IMR-90 (cell line): ENCODE results near the gene CEP135. TPM values are rescaled to one million over a fixed set of nuclear protein-coding genes. Genes with fewer than 3 reads are reported as not detected.

Experiments
- ATAC-seq: fragments of 200-7000 bp; cut with Tn5 transposase; 2 replicates; pipeline ENCODE4 v1.9.1; 2020; ENCODE audit warnings: low read depth, mild to moderate bottlenecking, moderate library complexity
- BruUV-seq: library from RNA; stranded (reverse); fragments of 400-500 nt; replicated peaks from 2 replicates; lab custom pipeline; 2021; lab: Mats Ljungman, UMichigan
- CTCF ChIA-PET: fragments of 300-600 bp; formaldehyde crosslinking; extraction: SDS; loops from one replicate; lab custom pipeline; 2021; ENCODE audit warnings: antibody characterized with exemption; lab: Yijun Ruan, JAX
- POLR2A ChIA-PET: fragments of 300-600 bp; sonication (Branson Sonifier 250); formaldehyde crosslinking; loops from one replicate; lab custom pipeline; 2022; ENCODE audit warnings: antibody characterized with exemption; ENCODE audit not compliant: unreplicated experiment; lab: Charles Lee
- DNase-seq: peaks from one replicate; pipeline ENCODE4 v3.0.0; 2013
- H2AFZ ChIP-seq: replicated peaks from 2 replicates; pipeline ENCODE3; 2013; ENCODE audit warnings: low read length, mild to moderate bottlenecking; ENCODE audit not compliant: poor library complexity
- H2AK5ac ChIP-seq: 2 replicates; pipeline ENCODE4 v1.6.1; 2013; ENCODE audit warnings: low read depth, low read length, inconsistent platforms
- H2AK9ac ChIP-seq: replicated peaks from 2 replicates; pipeline ENCODE3; 2013; ENCODE audit warnings: mild to moderate bottlenecking, low read depth, low read length, moderate library complexity; ENCODE audit not compliant: poor library complexity
- H2BK120ac ChIP-seq: 2 replicates; pipeline ENCODE4 v1.6.1; 2013; ENCODE audit warnings: low read depth, low read length, inconsistent platforms
- H2BK15ac ChIP-seq: 3 replicates; pipeline ENCODE4 v1.6.1; 2013; ENCODE audit warnings: low read depth, low read length, inconsistent platforms
- H2BK20ac ChIP-seq: 2 replicates; pipeline ENCODE4 v1.6.1; 2013; ENCODE audit warnings: low read depth, mild to moderate bottlenecking, inconsistent platforms, low read length, moderate library complexity
- H2BK5ac ChIP-seq: 2 replicates; pipeline ENCODE4 v1.6.1; 2013; ENCODE audit warnings: mild to moderate bottlenecking, low read depth, low read length, inconsistent platforms; ENCODE audit not compliant: poor library complexity, severe bottlenecking
- H3K14ac ChIP-seq: replicated peaks from 2 replicates; pipeline ENCODE4 v1.6.1; 2013; ENCODE audit warnings: low read depth, low read length, inconsistent platforms
- H3K18ac ChIP-seq: 2 replicates; pipeline ENCODE4 v1.6.1; 2013; ENCODE audit warnings: low read depth, low read length, control low read depth
- H3K23ac ChIP-seq: 2 replicates; pipeline ENCODE4 v1.6.1; 2013; ENCODE audit warnings: low read depth, low read length, inconsistent platforms
- H3K27ac ChIP-seq: 2 replicates; pipeline ENCODE4 v1.5.1; 2013; ENCODE audit warnings: mild to moderate bottlenecking, control low read depth, low read length; ENCODE audit not compliant: insufficient read depth
- H3K27me3 ChIP-seq: 2 replicates; pipeline ENCODE4 v1.6.1; 2013; ENCODE audit warnings: low read length; ENCODE audit not compliant: control insufficient read depth, insufficient read depth
- H3K36me3 ChIP-seq: 2 replicates; pipeline ENCODE4 v1.6.1; 2013; ENCODE audit warnings: low read length, mixed read lengths; ENCODE audit not compliant: control insufficient read depth, insufficient read depth
- H3K4ac ChIP-seq: 2 replicates; pipeline ENCODE4 v1.6.1; 2013; ENCODE audit warnings: low read depth, low read length, inconsistent platforms
- H3K4me1 ChIP-seq: 2 replicates; pipeline ENCODE4 v1.6.1; 2013; ENCODE audit warnings: low read length, mixed read lengths; ENCODE audit not compliant: control insufficient read depth, insufficient read depth
- H3K4me2 ChIP-seq: 2 replicates; pipeline ENCODE4 v1.6.1; 2013; ENCODE audit warnings: low read depth, mild to moderate bottlenecking, control low read depth, low read length, moderate library complexity
- H3K4me3 ChIP-seq: 2 replicates; pipeline ENCODE4 v1.5.1; 2013; ENCODE audit warnings: low read depth, mild to moderate bottlenecking, control low read depth, low read length, moderate library complexity; ENCODE audit not compliant: insufficient read depth
- H3K56ac ChIP-seq: 2 replicates; pipeline ENCODE4 v1.6.1; 2013; ENCODE audit warnings: low read length, inconsistent platforms; ENCODE audit not compliant: insufficient read depth; ENCODE audit errors: extremely low read depth
- H3K79me1 ChIP-seq, 2 experiments: 2 replicates each; pipeline ENCODE4 v1.6.1; 2013; ENCODE audit warnings: low read length in 2 of 2, inconsistent platforms in 1 of 2, low read depth in 1 of 2
- H3K9ac ChIP-seq: 2 replicates; pipeline ENCODE4 v1.6.1; 2013; ENCODE audit warnings: low read depth, low read length, control low read depth
- H3K9me1 ChIP-seq: 2 replicates; pipeline ENCODE4 v1.6.1; 2013; ENCODE audit warnings: low read length, inconsistent platforms; ENCODE audit not compliant: insufficient read depth
- H3K9me3 ChIP-seq: 2 replicates; pipeline ENCODE4 v1.6.1; 2013; ENCODE audit warnings: low read length; ENCODE audit not compliant: control insufficient read depth, insufficient read depth
- H4K20me1 ChIP-seq: 2 replicates; pipeline ENCODE4 v1.6.1; 2013; ENCODE audit warnings: low read length, inconsistent platforms; ENCODE audit not compliant: insufficient read depth
- H4K5ac ChIP-seq: 2 replicates; pipeline ENCODE4 v1.6.1; 2013; ENCODE audit warnings: mild to moderate bottlenecking, low read depth, low read length, control low read depth
- H4K8ac ChIP-seq, 2 experiments: 2 replicates each; pipeline ENCODE4 v1.6.1; 2013; ENCODE audit warnings: low read depth in 2 of 2, low read length in 2 of 2, control low read depth in 1 of 2, inconsistent platforms in 1 of 2
- H4K91ac ChIP-seq: 2 replicates; pipeline ENCODE4 v1.6.1; 2013; ENCODE audit warnings: low read depth, low read length, inconsistent platforms; ENCODE audit not compliant: insufficient read depth
- BHLHE40 ChIP-seq: fragments of 150-350 bp; IDR thresholded peaks from 2 replicates; pipeline ENCODE4 v1.6.1; 2016; ENCODE audit warnings: mild to moderate bottlenecking, low read depth, low read length
- CHD1 ChIP-seq: IDR thresholded peaks from 2 replicates; pipeline ENCODE4 v1.6.1; 2012; ENCODE audit warnings: low read depth, low read length, improper control_type of control experiment
- FOS ChIP-seq: fragments of 150-350 bp; IDR thresholded peaks from 2 replicates; pipeline ENCODE4 v1.6.1; 2016; ENCODE audit warnings: low read depth, low read length
- MAFK ChIP-seq: IDR thresholded peaks from 2 replicates; pipeline ENCODE4 v1.6.1; 2012; ENCODE audit warnings: low read depth, low read length, improper control_type of control experiment
- MAZ ChIP-seq: IDR thresholded peaks from 2 replicates; pipeline ENCODE4 v1.6.1; 2012; ENCODE audit warnings: low read depth, mild to moderate bottlenecking, low read length, improper control_type of control experiment, moderate library complexity, borderline replicate concordance
- RAD21 ChIP-seq: IDR thresholded peaks from 2 replicates; pipeline ENCODE4 v1.6.1; 2012; ENCODE audit warnings: low read length, improper control_type of control experiment
- WGBS, 2 experiments: methylation state at CpG; one replicate each; pipeline versions ENCODE4 v1.1.5 to v1.1.7; 2013; ENCODE audit warnings: missing lambda C conversion rate in 2 of 2; ENCODE audit not compliant: insufficient read length in 1 of 2; ENCODE audit errors: extremely low coverage in 2 of 2; 5-methylcytosine and 5-hydroxymethylcytosine counted together
- dilution Hi-C: fragments of 300-500 bp; cut with HindIII; formaldehyde crosslinking; loops from one replicate; pipeline ENCODE4 v1.14.3; 2018; ENCODE audit warnings: low sequenced_read_pairs; ENCODE audit not compliant: unreplicated experiment
- in situ Hi-C: fragments of 300-500 bp; cut with MboI; formaldehyde crosslinking; loops from 3 replicates; pipeline ENCODE4 v1.14.3; 2019; ENCODE audit warnings: low sequenced_read_pairs, inconsistent platforms, mixed read lengths
- intact Hi-C: fragments of 100-400 bp; cut with micrococcal nuclease; formaldehyde crosslinking; loops from 2 replicates; pipeline ENCODE4 v1.10.0; 2022
- polyA plus RNA-seq, 3 experiments: library from polyadenylated mRNA; depleted of rRNA; stranded (reverse); fragments of >200 nt; gene quantifications; 2 replicates each; pipeline ENCODE4 v1.2.3, GENCODE V29; 2012; ENCODE audit warnings: low replicate concordance in 1 of 3
- total RNA-seq: library from RNA; depleted of rRNA; stranded (reverse); fragments of >200 nt; gene quantifications from 2 replicates; pipeline ENCODE4 v1.2.3, GENCODE V29; 2012

CEP135 gene
- total and polyA plus RNA-seq, 2 of the 4 experiments (the other 2 are of a cell fraction) = 2.7 to 3.2 TPM

- BruUV-seq = no TSS peak
- no peak overlapping the region for H4K5ac ChIP-seq
- H3K4me1 ChIP-seq = no peaks in the 10 kb centered on the region
- H2BK120ac ChIP-seq = no peak overlapping the region
- no peak for DNase-seq
- H3K56ac ChIP-seq = no peak overlapping the region
- no peaks in the 10 kb centered on the region for H3K27me3 ChIP-seq
- H3K4me2 ChIP-seq = no peak overlapping the region
- intact Hi-C loops = no loop called here
- H2BK20ac ChIP-seq = no peak overlapping the region
- dilution Hi-C loops = no loop called here
- no peak overlapping the region for H4K91ac ChIP-seq
- H3K18ac ChIP-seq = no peak overlapping the region
- CTCF ChIA-PET = interaction anchor here (1.1 kb wide), 1 partner anchor 10 kb away, joined by 3 read pairs; the partner anchor contains the start of gene CEP135
- no CpG with 5 or more reads among the region's 1 CpG for WGBS, 2 experiments
- no peak overlapping the region for H3K14ac ChIP-seq
- no peak overlapping the region for H3K9ac ChIP-seq
- no peak overlapping the region for H3K27ac ChIP-seq
- H3K9me1 ChIP-seq = no peaks in the 10 kb centered on the region
- no peak for ATAC-seq
- H3K9me3 ChIP-seq = peaks cover 3% of the 10 kb centered on the region; the same call in 1 of the 2 replicates
- H2AFZ ChIP-seq = no peak overlapping the region
- no peak overlapping the region for H4K8ac ChIP-seq
- no peak overlapping the region for H2BK15ac ChIP-seq
- no peak overlapping the region for H2AK5ac ChIP-seq
- in situ Hi-C loops = no loop called here
- no peak overlapping the region for H3K4me3 ChIP-seq
- POLR2A ChIA-PET = no interaction called here
- H3K79me1 ChIP-seq = no peaks in the 10 kb centered on the region
- H3K4ac ChIP-seq = no peak overlapping the region
- TF ChIP-seq RAD21 (no peak), MAZ (no peak), CHD1 (no peak), MAFK (no peak), BHLHE40 (no peak), FOS (no peak)
- no peak overlapping the region for H2AK9ac ChIP-seq
- no peaks in the 10 kb centered on the region for H3K36me3 ChIP-seq
- H2BK5ac ChIP-seq = no peak overlapping the region
- H4K20me1 ChIP-seq = no peaks in the 10 kb centered on the region
- no peak overlapping the region for H3K23ac ChIP-seq
Observed at GRCh38 chr4:55938481-55938880, 10.3 kb upstream of the CEP135 start.
